Nephron progenitor cell (in vitro differentiated cells): ENCODE data around the gene CACNA2D3.
A peak's percentile ranks its signal among the peaks of the same experiment; 100 is the strongest.

Experiments used
- DNase-seq: peaks from one replicate; pipeline ENCODE4 v3.0.0; 2021
- H3K27ac Mint-ChIP-seq: 2 replicates; pipeline ENCODE4 v1.8.0; 2021; ENCODE audit warnings: mild to moderate bottlenecking, moderate library complexity, mixed read lengths
- H3K27me3 Mint-ChIP-seq: 2 replicates; pipeline ENCODE4 v1.8.0; 2021; ENCODE audit warnings: mild to moderate bottlenecking, low read depth, mixed read lengths; ENCODE audit not compliant: poor library complexity
- H3K36me3 Mint-ChIP-seq: 2 replicates; pipeline ENCODE4 v1.8.0; 2021; ENCODE audit warnings: low read depth, mixed read lengths
- H3K4me1 Mint-ChIP-seq: 2 replicates; pipeline ENCODE4 v1.8.0; 2021; ENCODE audit warnings: mixed read lengths
- H3K4me3 Mint-ChIP-seq: 2 replicates; pipeline ENCODE4 v1.8.0; 2021; ENCODE audit warnings: mild to moderate bottlenecking, moderate library complexity, mixed read lengths
- H3K9me3 Mint-ChIP-seq: 2 replicates; pipeline ENCODE4 v1.8.0; 2021; ENCODE audit warnings: mild to moderate bottlenecking, moderate library complexity, mixed read lengths
- TF ChIP-seq, protein P1 (sequence below): fragments of 200-600 bp; sonication (generic); IDR thresholded peaks from 2 replicates; pipeline ENCODE4 v1.5.0; 2021; ENCODE audit warnings: antibody characterized with exemption

The CACNA2D3 gene

DNA sequence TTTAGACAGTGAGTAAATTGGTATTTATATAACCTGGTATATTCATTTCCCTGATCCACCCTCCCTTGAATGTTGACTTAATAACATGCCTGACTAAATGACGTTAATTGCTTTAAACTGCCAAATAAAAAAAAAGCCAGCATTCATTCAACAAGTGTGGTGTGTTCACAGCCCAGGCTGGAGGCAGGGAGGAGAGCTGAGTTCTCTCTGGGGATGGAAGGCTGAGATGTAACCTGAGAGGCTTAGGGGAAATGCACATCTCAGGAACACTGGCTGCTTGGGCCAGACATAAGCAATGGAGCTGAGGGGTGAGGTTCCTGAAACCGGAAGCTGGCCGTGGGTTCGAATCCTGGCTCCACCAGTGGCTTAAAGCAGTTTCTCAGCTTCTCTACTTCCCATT is 17.3 kb downstream of the CACNA2D3 start:
- Mint-ChIP-seq H3K4me1 (peaks cover 19% of the 10 kb centered on the region), H3K36me3 (no peaks in the 10 kb centered on the region), H3K27me3 (peaks cover 37% of the 10 kb centered on the region), H3K4me3 (no peak overlapping the region), H3K27ac (no peak overlapping the region), H3K9me3 (no peaks in the 10 kb centered on the region)
- TF ChIP-seq, protein P1, sequence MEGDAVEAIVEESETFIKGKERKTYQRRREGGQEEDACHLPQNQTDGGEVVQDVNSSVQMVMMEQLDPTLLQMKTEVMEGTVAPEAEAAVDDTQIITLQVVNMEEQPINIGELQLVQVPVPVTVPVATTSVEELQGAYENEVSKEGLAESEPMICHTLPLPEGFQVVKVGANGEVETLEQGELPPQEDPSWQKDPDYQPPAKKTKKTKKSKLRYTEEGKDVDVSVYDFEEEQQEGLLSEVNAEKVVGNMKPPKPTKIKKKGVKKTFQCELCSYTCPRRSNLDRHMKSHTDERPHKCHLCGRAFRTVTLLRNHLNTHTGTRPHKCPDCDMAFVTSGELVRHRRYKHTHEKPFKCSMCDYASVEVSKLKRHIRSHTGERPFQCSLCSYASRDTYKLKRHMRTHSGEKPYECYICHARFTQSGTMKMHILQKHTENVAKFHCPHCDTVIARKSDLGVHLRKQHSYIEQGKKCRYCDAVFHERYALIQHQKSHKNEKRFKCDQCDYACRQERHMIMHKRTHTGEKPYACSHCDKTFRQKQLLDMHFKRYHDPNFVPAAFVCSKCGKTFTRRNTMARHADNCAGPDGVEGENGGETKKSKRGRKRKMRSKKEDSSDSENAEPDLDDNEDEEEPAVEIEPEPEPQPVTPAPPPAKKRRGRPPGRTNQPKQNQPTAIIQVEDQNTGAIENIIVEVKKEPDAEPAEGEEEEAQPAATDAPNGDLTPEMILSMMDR: no peak
- no peak for DNase-seq

DNA sequence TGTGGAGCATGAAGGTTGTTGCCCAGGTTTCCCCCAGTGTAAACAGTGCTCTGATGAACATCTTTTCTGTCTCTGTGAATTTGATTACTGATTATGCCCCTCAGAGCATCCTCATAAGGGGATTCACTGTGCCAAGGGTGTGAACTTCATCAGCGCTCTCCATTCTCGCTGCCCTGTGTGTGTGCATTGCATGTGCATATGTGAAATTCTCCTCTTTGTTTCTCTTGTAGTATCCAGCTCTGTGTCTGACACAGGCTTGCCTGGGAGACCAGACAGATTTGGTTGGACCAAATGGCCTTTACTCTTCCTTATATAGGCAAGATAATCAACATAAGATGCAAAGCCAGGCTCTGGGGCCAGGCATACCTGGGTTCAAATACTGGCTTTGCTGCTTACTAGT is 21.9 kb downstream of the CACNA2D3 start:
- no peak overlapping the region for H3K27ac Mint-ChIP-seq
- no peaks in the 10 kb centered on the region for H3K36me3 Mint-ChIP-seq
- H3K27me3 Mint-ChIP-seq: peaks cover 8% of the 10 kb centered on the region
- no peak for DNase-seq
- H3K4me1 Mint-ChIP-seq: peaks cover 16% of the 10 kb centered on the region
- TF ChIP-seq, protein P1: no peak
- no peaks in the 10 kb centered on the region for H3K9me3 Mint-ChIP-seq
- no peak overlapping the region for H3K4me3 Mint-ChIP-seq

GRCh38 chr3:54146506-54147239 is 24.3 kb downstream of the CACNA2D3 start:
- TF ChIP-seq, protein P1: peak; percentile 83
- DNase-seq: peak; percentile 73
- H3K4me3 Mint-ChIP-seq: no peak overlapping the region
- H3K9me3 Mint-ChIP-seq: no peaks in the 10 kb centered on the region
- no peak overlapping the region for H3K27ac Mint-ChIP-seq
- H3K36me3 Mint-ChIP-seq: no peaks in the 10 kb centered on the region
- H3K27me3 Mint-ChIP-seq: no peaks in the 10 kb centered on the region
- peaks cover 16% of the 10 kb centered on the region for H3K4me1 Mint-ChIP-seq

DNA sequence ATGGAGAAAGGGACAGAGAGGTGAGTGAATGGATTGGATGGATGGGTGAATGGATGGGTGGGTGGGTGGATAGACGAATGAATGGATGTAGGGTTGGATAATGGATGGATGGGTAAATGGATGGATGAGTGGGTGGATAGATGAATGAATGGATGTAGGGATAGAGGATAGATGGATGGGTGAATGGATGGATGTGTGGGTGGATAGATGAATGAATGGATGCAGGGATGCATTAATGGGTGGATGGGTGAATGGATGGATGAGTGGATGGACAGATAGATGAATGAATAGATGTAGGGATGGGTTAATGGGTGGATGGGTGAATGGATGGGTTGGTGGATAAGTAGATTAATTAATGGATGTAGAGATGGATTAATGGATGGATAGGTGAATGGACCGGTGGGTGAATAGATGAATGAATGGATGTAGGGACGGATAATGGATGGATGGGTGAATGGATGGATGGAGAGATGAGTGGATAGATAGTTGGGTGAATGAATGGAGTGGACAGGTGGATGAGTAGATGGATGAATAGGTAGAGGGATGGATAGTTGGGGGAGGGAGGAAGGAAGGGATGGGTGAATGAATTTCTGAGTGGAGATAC is 28.6 kb downstream of the CACNA2D3 start:
- no peaks in the 10 kb centered on the region for H3K36me3 Mint-ChIP-seq
- no peak overlapping the region for H3K4me3 Mint-ChIP-seq
- no peak for DNase-seq
- no peaks in the 10 kb centered on the region for H3K27me3 Mint-ChIP-seq
- TF ChIP-seq, protein P1: no peak
- peaks cover 11% of the 10 kb centered on the region for H3K4me1 Mint-ChIP-seq
- no peaks in the 10 kb centered on the region for H3K9me3 Mint-ChIP-seq
- H3K27ac Mint-ChIP-seq: no peak overlapping the region

DNA sequence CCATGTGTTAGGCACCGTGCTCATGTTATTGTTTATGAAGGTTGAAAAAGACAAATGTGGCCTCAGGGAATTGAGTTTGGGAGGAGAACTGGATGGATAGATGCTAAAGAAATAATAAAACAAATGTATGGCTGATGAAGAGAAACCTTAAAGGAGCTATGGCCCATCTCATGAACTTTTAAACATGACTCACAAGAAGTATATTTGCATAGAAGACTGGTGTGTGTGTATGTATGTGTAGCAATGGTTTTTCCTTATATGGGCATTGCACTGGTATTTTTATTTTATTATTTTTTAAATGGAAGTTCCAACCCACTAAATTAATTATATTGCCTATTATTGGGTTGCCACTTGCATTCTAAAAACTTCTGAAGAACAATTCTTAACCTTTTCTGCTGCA is 31.1 kb downstream of the CACNA2D3 start:
- no peak for DNase-seq
- H3K4me1 Mint-ChIP-seq: peaks cover 9% of the 10 kb centered on the region
- no peaks in the 10 kb centered on the region for H3K27me3 Mint-ChIP-seq
- no peaks in the 10 kb centered on the region for H3K36me3 Mint-ChIP-seq
- no peak overlapping the region for H3K27ac Mint-ChIP-seq
- H3K4me3 Mint-ChIP-seq: no peak overlapping the region
- TF ChIP-seq, protein P1: no peak
- H3K9me3 Mint-ChIP-seq: no peaks in the 10 kb centered on the region

DNA sequence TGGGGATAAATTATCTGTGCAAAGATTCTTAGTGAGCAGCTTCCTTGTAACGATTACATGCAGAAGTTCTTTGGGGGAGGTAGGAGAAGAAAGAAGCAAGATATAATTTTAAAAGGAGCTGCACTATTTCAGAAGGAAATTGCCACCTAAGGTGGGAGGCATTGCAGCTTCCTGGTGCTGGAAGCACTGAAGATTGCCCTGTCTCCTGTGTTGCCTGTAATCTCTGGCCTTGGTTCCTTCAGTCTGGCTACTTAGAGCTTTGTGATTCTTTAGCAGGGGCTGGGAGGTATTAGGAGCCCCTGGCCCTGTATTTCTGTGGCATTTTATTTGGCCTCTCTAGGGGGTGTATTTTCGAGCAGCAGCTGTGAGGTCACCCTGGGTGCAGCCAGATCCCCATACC is 35.5 kb downstream of the CACNA2D3 start:
- Mint-ChIP-seq H3K4me1 (peaks cover 16% of the 10 kb centered on the region), H3K27ac (peak overlapping the region; percentile 37), H3K9me3 (no peaks in the 10 kb centered on the region), H3K36me3 (no peaks in the 10 kb centered on the region), H3K27me3 (peaks cover 4% of the 10 kb centered on the region), H3K4me3 (no peak overlapping the region)
- no peak for DNase-seq
- TF ChIP-seq, protein P1: no peak
